Osteocyte (in vitro differentiated cells): ENCODE data around the gene ING4. TPM values are rescaled to one million over a fixed set of nuclear protein-coding genes. Genes with fewer than 3 reads are reported as not detected.

ENCODE experiments used
- DNase-seq: peaks from one replicate; pipeline ENCODE4 v3.0.0; 2021; ENCODE audit warnings: mixed read lengths; ENCODE audit not compliant: unreplicated experiment; ENCODE audit errors: extremely low spot score
- H3K27ac Mint-ChIP-seq: one replicate; pipeline ENCODE4 v1.8.0; 2021; ENCODE audit warnings: mild to moderate bottlenecking, mixed read lengths; ENCODE audit not compliant: unreplicated experiment
- H3K27me3 Mint-ChIP-seq: one replicate; pipeline ENCODE4 v1.8.0; 2021; ENCODE audit warnings: mixed read lengths; ENCODE audit not compliant: unreplicated experiment
- H3K36me3 Mint-ChIP-seq: one replicate; pipeline ENCODE4 v1.8.0; 2021; ENCODE audit warnings: mixed read lengths; ENCODE audit not compliant: unreplicated experiment
- H3K4me1 Mint-ChIP-seq: one replicate; pipeline ENCODE4 v1.8.0; 2021; ENCODE audit warnings: mixed read lengths; ENCODE audit not compliant: unreplicated experiment
- H3K4me3 Mint-ChIP-seq: one replicate; pipeline ENCODE4 v1.8.0; 2021; ENCODE audit warnings: mild to moderate bottlenecking, moderate library complexity, mixed read lengths; ENCODE audit not compliant: unreplicated experiment
- H3K9me3 Mint-ChIP-seq: one replicate; pipeline ENCODE4 v1.8.0; 2021; ENCODE audit warnings: mixed read lengths; ENCODE audit not compliant: unreplicated experiment
- CTCF ChIP-seq: fragments of 200-600 bp; sonication (generic); IDR thresholded peaks from 2 replicates; pipeline ENCODE4 v1.5.0; 2021; ENCODE audit warnings: antibody characterized with exemption, mild to moderate bottlenecking, moderate library complexity
- total RNA-seq: library from RNA; stranded (reverse); gene quantifications from 2 replicates; pipeline ENCODE4 v1.2.1, GENCODE V29; 2021

The ING4 gene
- total RNA-seq, 1 donor from 2014 or later: 56.7 TPM

- Mint-ChIP-seq H3K27ac (no peak overlapping the region), H3K9me3 (no peaks in the 10 kb centered on the region), H3K4me3 (no peak overlapping the region), H3K4me1 (peaks cover 11% of the 10 kb centered on the region), H3K27me3 (no peaks in the 10 kb centered on the region), H3K36me3 (no peaks in the 10 kb centered on the region)
- no peak for TF ChIP-seq CTCF
- DNase-seq: no peak
Observed at GRCh38 chr12:6618483-6619225, 44.3 kb downstream of the ING4 start.

GRCh38 chr12:6615802-6616201 is 47.1 kb downstream of the ING4 start:
- H3K27ac Mint-ChIP-seq: peak overlapping the region; percentile 95
- no peaks in the 10 kb centered on the region for H3K9me3 Mint-ChIP-seq
- no peak overlapping the region for H3K4me3 Mint-ChIP-seq
- no peaks in the 10 kb centered on the region for H3K27me3 Mint-ChIP-seq
- H3K4me1 Mint-ChIP-seq: peaks cover 36% of the 10 kb centered on the region
- TF ChIP-seq CTCF: no peak
- no peak for DNase-seq
- H3K36me3 Mint-ChIP-seq: no peaks in the 10 kb centered on the region

DNA sequence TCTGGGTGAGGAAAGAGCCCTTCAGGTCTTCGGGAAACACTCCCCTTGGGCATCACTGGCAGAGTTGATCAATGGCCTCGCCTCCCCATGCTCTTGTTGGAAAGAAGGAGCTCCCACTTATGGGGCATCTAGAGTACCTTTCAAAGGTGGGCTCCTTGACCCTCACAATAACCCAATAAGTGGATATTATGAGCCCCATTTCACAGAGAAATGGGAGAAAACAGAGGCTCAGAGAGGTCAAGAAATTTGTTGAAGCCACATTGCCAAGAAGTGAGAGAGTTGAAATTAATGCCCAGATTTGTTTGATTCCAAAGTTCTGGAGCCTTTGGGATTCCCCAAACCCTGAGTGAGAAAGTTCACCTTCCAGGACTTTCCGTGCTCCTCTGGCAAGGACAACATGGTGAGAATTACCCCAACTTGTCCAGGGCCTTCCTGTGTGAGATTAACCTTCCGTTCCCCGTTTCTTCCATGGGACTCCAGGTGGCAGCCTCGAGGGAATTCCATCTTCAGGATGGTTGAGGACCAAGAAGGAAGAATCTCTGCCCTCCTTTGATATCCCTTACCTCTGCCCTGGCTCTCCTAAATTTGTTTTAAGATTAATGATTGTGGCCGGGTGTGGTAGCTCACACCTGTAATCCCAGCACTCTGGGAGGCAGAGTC is 48.3 kb downstream of the ING4 start:
- DNase-seq: no peak
- no peak for TF ChIP-seq CTCF
- Mint-ChIP-seq H3K27ac (peak overlapping the region; percentile 95), H3K4me3 (no peak overlapping the region), H3K4me1 (peaks cover 36% of the 10 kb centered on the region), H3K36me3 (no peaks in the 10 kb centered on the region), H3K27me3 (no peaks in the 10 kb centered on the region), H3K9me3 (no peaks in the 10 kb centered on the region)

- no peak for TF ChIP-seq CTCF
- Mint-ChIP-seq H3K4me3 (no peak overlapping the region), H3K36me3 (no peaks in the 10 kb centered on the region), H3K9me3 (no peaks in the 10 kb centered on the region), H3K27ac (peak overlapping the region; percentile 95), H3K4me1 (peaks cover 36% of the 10 kb centered on the region), H3K27me3 (no peaks in the 10 kb centered on the region)
- peak; percentile 96 for DNase-seq
Observed at GRCh38 chr12:6613776-6614512, 49.0 kb downstream of the ING4 start.
